ENCODE data around the gene KIN. TPM values are rescaled to one million over a fixed set of nuclear protein-coding genes. Genes with fewer than 3 reads are reported as not detected.

KIN gene
- total and polyA plus RNA-seq, 2 of the 4 experiments (the other 2 are of a cell fraction): 3.0 to 6.4 TPM

DNA sequence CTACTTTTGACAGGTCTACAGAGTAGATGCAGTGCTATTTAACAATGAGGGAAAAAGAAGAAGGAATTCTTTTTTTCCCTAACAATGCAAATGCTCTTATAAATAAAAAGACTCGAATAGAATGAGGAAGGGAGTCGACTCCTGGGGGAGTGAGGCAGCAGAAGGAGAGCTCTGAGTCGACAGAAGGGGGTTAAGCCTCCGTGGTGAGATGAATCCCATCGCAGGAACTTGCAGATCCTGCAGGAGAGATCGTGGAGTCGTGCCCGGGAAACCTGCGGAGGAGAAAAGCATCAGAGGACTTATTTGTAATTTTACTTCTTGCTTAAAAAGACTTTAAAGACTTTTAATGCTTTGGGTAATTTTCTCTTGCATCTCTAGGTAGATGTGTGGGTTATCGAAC, 67.3 kb downstream of the KIN start:
- CTCF ChIA-PET: no interaction called here
- no peaks in the 10 kb centered on the region for H3K4me1 ChIP-seq (ENCODE audit: control insufficient read depth, insufficient read depth, low read length)
- POLR2A ChIA-PET (ENCODE audit: unreplicated experiment): no interaction called here
- BruUV-seq (replicated peaks): no TSS peak
- dilution Hi-C loops (cut with HindIII; ENCODE audit: low sequenced_read_pairs, unreplicated experiment): no loop called here
- in situ Hi-C loops (cut with MboI; ENCODE audit: low sequenced_read_pairs): no loop called here
- H4K91ac ChIP-seq (ENCODE audit: insufficient read depth, low read depth, low read length): no peak overlapping the region
- H3K9ac ChIP-seq (ENCODE audit: low read depth, low read length): no peak overlapping the region
- no peak overlapping the region for H3K23ac ChIP-seq (ENCODE audit: low read depth, low read length)
- H2BK15ac ChIP-seq (ENCODE audit: low read depth, low read length): no peak overlapping the region
- 100% methylated on average over 1 of the region's 10 CpGs; no CpG with 5 or more reads in 1 of the 2 experiments for WGBS, 2 experiments (ENCODE audit: extremely low coverage in 2 of 2, insufficient read length in 1 of 2)
- no peak overlapping the region for H2AK5ac ChIP-seq (ENCODE audit: low read depth, low read length)
- intact Hi-C loops (cut with micrococcal nuclease): no loop called here
- H3K36me3 ChIP-seq (ENCODE audit: control insufficient read depth, insufficient read depth, low read length): no peaks in the 10 kb centered on the region
- no peak overlapping the region for H3K4me3 ChIP-seq (ENCODE audit: insufficient read depth, low read depth, low read length)
- no peak overlapping the region for H2AK9ac ChIP-seq (replicated peaks; ENCODE audit: low read depth, low read length, poor library complexity)
- H3K9me3 ChIP-seq (ENCODE audit: control insufficient read depth, insufficient read depth, low read length): no peaks in the 10 kb centered on the region
- H3K27me3 ChIP-seq (ENCODE audit: control insufficient read depth, insufficient read depth, low read length): no peaks in the 10 kb centered on the region; the same call in 1 of the 2 replicates
- no peaks in the 10 kb centered on the region for H3K79me1 ChIP-seq (ENCODE audit: low read depth in 1 of 2, low read length in 2 of 2)
- H3K56ac ChIP-seq (ENCODE audit: extremely low read depth, insufficient read depth, low read length): no peak overlapping the region
- TF ChIP-seq SMC3 (IDR thresholded peaks at IDR 0.05; ENCODE audit: low read depth, low read length) (no peak), POLR2A (IDR thresholded peaks at IDR 0.05; ENCODE audit: low read depth, low read length) (no peak), MAZ (IDR thresholded peaks at IDR 0.05; ENCODE audit: borderline replicate concordance, low read depth, low read length) (no peak), RCOR1 (IDR thresholded peaks at IDR 0.05; ENCODE audit: insufficient replicate concordance, low read length) (no peak)
- no peak overlapping the region for H2BK20ac ChIP-seq (ENCODE audit: low read depth, low read length)
- H2BK5ac ChIP-seq (ENCODE audit: low read depth, low read length, poor library complexity, severe bottlenecking): no peak overlapping the region
- no peaks in the 10 kb centered on the region for H4K20me1 ChIP-seq (ENCODE audit: insufficient read depth, low read length)
- no peak overlapping the region for H4K8ac ChIP-seq (ENCODE audit: low read depth in 2 of 2, low read length in 2 of 2)
- no peak overlapping the region for H4K5ac ChIP-seq (ENCODE audit: low read depth, low read length)
- H3K27ac ChIP-seq (ENCODE audit: insufficient read depth, low read length): no peak overlapping the region
- no peak overlapping the region for H2AFZ ChIP-seq (replicated peaks; ENCODE audit: low read length, poor library complexity)
- no peak for ATAC-seq (ENCODE audit: low read depth)
- DNase-seq: no peak
- H3K18ac ChIP-seq (ENCODE audit: low read depth, low read length): no peak overlapping the region
- H3K9me1 ChIP-seq (ENCODE audit: insufficient read depth, low read length): no peaks in the 10 kb centered on the region
- H3K14ac ChIP-seq (replicated peaks; ENCODE audit: low read depth, low read length): no peak overlapping the region
- H3K4ac ChIP-seq (ENCODE audit: low read depth, low read length): no peak overlapping the region
- no peak overlapping the region for H2BK120ac ChIP-seq (ENCODE audit: low read depth, low read length)
- no peak overlapping the region for H3K4me2 ChIP-seq (ENCODE audit: low read depth, low read length)

Measured in IMR-90 (cell line).